ENCODE data around the gene ENPP1. TPM values are rescaled to one million over a fixed set of nuclear protein-coding genes. Genes with fewer than 3 reads are reported as not detected.

Gene ENPP1
- total RNA-seq, 1 experiment from 2014 or later = 3.1 TPM

DNA sequence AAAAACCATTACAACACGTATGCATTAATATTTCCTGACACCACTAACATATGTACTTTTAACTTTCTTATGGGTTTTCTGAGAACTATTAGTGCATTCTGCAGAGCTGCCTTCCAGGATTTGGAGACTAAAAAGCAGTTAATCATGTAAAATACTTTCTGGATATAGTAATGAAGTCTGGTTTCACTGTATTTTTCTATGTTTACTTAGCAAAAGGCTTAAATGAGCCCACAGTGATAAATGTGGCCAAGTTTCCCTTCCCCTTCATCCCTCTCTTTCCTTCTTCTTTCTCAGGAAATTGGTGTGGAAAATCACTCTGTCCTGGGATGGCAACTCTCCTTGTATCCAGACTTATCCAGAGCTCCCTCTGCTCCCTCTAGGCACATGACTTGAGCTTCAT, 29.7 kb upstream of the ENPP1 start:
- DNase-seq = no peak
- Histone ChIP-seq H3K27me3 (no peaks in the 10 kb centered on the region), H3K9me3 (no peaks in the 10 kb centered on the region), H3K4me3 (no peak overlapping the region), H3K36me3 (no peaks in the 10 kb centered on the region)

DNA sequence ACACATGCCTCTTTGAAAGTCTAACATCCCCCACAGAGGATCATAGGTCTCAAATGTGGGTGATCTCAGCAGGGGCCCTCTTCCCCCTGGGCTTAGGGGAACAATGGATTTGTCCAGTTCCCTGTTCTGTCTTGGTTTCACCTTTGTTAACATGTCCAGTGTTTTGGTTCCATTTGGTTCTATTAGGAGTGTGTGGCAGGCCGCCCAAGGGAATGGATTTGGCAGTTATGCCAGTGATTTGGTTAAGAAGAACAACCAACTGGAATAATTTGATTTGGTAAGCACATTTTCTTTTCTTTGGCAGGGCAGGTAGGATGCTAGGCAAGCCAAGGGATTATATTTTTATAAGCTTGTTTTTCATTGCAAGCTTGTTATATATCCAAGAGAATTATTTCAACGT, 28.5 kb upstream of the ENPP1 start:
- DNase-seq = peak; percentile 48
- Histone ChIP-seq H3K27me3 (no peaks in the 10 kb centered on the region), H3K9me3 (no peaks in the 10 kb centered on the region), H3K4me3 (no peak overlapping the region), H3K36me3 (no peaks in the 10 kb centered on the region)

DNA sequence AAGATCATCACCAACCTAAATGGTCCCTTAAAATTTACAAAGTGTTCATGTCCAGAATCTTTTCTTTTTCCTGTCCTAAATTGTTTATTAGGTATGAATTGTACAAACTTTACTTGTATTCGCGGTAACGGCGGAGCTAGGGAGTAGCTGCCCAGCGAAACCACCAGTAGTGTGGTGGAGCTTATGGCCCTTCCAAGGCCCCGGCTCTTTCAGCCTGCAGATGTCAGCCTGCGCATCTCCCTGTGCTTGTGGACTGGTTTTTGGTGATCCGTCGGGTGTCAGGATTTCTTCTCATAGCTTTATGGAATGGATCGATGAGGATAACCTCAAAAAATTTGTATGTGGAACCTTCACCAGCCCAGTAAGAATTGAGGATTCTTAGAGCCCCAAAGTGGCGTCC, 27.2 kb upstream of the ENPP1 start:
- no peak for DNase-seq
- no peaks in the 10 kb centered on the region for H3K36me3 ChIP-seq

DNA sequence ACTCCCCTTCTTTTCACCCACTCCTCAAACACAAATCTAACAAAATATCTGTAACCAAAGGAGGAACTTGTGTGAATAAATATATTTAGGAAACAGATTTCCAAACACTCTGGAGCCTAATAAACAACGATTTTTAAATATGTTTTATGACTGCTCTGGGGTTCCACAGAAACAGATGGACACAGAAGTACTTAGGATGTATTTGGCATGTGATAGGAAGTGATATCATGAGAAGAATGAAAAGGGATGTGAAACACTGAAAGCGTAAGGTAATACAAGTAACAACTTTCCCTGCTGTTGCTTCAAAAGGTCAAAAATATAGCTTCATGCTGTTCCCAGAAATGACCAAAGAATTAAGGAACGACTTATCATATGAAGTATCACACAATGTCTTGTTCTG, 26.1 kb upstream of the ENPP1 start:
- no peaks in the 10 kb centered on the region for H3K36me3 ChIP-seq
- DNase-seq = no peak

More for the DNA sequence above, 27.2 kb upstream of the ENPP1 start:
- H3K27me3 ChIP-seq = no peaks in the 10 kb centered on the region
- no peaks in the 10 kb centered on the region for H3K9me3 ChIP-seq
- no peak overlapping the region for H3K4me3 ChIP-seq

DNA sequence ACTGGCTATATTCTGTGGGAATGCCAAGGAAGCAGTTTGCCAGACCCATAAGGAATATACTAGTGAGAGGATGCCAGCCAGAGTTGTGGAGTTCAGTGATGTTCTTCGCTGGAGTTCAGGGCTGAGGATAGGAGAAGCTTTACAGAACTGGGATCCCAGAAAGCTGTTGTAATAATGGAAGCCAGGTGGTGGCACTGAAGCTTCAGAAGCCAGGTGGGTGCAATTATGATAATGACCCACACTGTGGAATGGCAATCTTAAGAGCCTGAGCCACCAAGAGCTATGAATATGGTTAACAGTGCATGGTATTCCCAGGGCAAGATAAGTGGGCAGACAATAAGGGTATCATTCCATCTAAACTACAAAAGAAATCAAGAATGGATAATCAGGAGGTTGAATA, 25.1 kb upstream of the ENPP1 start:
- H3K36me3 ChIP-seq = no peaks in the 10 kb centered on the region
- H3K9me3 ChIP-seq = no peaks in the 10 kb centered on the region
- no peak for DNase-seq
- H3K27me3 ChIP-seq = no peaks in the 10 kb centered on the region
- H3K4me3 ChIP-seq = no peak overlapping the region

More for the DNA sequence above, 26.1 kb upstream of the ENPP1 start:
- H3K9me3 ChIP-seq = no peaks in the 10 kb centered on the region
- no peaks in the 10 kb centered on the region for H3K27me3 ChIP-seq
- H3K4me3 ChIP-seq = no peak overlapping the region

DNA sequence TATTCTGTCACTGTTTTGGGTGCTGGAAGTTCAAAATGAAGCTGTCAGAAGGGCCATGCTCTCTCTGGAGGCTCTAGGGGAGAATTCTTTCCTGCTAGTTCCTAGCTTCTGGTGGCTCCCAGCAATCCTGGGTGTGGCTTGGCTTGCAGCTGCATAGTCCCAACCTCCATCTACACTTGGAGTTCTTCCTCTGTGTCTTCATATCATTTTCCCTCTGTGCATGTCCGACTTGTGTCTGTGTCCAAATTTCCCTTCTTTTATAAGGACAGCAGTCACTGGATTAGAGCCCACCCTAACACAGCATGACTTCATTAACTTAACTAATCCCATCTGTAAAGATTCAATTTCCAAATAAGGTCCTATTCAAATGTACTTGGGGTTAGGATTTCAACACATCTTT, 23.3 kb upstream of the ENPP1 start:
- no peak for DNase-seq
- no peaks in the 10 kb centered on the region for H3K9me3 ChIP-seq
- H3K36me3 ChIP-seq = no peaks in the 10 kb centered on the region

DNA sequence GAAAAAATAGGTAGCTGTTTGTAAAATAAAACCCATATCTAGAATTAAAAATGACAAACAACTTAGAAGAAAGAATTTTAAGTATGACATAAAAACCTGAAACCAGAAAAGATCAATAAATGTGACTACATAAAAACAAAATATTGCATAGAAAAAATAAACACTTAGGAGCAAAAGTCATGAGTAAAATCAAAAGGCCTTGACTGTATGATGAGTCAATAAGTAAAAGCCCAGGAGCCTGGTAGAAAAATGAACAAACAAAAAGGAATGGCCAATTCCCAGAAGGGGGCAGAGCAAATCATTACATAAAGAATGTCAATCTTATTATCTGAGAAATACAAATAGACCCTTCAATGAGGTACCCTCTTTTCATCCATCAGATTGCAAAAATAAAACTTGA, 20.7 kb upstream of the ENPP1 start:
- Histone ChIP-seq H3K36me3 (no peaks in the 10 kb centered on the region), H3K27me3 (no peaks in the 10 kb centered on the region), H3K4me3 (no peak overlapping the region), H3K9me3 (no peaks in the 10 kb centered on the region)
- no peak for DNase-seq

More for the DNA sequence above, 23.3 kb upstream of the ENPP1 start:
- Histone ChIP-seq H3K4me3 (no peak overlapping the region), H3K27me3 (no peaks in the 10 kb centered on the region)

DNA sequence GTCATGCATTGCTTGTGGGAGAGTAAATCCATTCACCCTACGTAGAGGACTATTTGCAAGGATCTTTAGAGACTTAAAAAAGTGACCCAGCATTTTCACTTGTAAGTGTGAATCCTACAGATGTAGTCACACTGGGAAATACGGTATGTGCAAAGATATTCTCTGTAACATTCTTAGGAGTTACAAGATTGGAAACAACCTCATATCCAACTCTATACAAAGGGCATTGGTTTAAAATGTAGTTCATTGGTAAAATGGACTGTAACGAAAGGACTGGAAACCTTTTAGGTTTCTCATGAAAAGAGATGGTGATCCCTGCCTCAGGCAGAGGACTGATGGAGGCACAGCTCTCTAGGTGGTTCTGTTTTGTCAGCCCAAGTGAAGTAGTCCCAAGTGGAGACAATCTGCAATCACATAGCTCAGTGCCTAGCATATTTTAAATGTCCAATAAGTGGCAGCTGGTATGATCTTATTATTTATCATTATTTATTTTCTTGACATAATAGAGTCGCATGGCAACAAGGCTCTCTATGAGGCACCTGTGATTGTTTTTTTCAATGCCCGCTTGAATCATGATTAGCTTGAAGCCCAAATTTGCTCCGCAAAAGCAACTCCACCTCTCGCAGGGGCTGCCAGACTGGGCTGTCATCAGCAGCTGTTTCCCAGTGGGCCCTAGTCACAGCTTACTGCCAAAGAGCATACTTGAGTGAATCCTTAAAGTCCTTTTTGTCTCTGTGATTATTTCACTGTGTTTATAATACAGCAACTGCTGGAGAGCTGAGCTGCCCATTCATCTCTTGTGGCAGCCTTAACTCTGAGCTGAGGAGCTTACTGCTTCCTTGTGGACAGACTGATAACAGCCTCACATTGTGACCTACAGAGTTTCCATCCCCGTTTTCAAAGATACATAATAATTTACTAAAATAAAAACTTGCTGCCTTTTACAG, 19.8 kb upstream of the ENPP1 start:
- peak; percentile 84 for DNase-seq
- Histone ChIP-seq H3K4me3 (no peak overlapping the region), H3K27me3 (no peaks in the 10 kb centered on the region), H3K36me3 (no peaks in the 10 kb centered on the region), H3K9me3 (no peaks in the 10 kb centered on the region)

DNA sequence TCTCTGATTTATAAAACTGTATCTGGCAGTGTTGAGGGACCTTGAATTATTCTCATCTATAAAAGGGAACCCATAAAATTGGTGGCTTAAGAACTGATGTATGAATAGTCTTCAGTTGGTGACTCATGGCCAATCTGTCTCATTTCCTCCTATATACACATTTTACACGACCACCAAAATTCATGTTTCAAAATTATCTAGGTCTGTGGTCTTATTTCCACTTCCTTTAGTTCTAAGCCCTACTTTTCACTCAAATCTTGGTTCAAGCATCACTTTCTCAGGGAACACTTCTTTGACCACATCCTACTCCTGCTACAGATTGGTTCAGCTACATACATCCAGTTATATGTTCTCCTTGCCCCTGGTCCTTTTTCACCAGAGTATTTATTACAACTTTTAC, 18.6 kb upstream of the ENPP1 start:
- Histone ChIP-seq H3K4me3 (no peak overlapping the region), H3K36me3 (no peaks in the 10 kb centered on the region), H3K9me3 (no peaks in the 10 kb centered on the region), H3K27me3 (no peaks in the 10 kb centered on the region)
- DNase-seq = no peak

DNA sequence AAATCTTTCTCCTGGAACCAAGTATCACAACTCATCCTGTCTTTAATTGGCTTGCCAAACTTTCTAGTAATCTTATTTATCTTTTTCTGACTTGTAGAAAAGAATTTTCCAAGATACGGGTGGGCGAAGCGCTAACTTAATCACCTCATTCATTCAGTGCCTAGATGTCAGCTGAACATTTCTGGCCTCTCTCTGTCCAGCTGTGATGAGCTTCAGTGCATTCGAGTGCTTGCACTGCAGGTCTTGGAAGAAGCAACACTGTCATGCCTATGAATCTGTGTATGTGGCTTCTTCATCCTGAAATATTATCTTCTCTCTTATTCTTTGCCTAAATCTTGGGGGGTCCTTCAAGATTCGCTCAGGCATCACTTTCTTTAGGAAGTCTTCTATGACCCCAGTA, 16.3 kb upstream of the ENPP1 start:
- DNase-seq = no peak
- H3K27me3 ChIP-seq = no peaks in the 10 kb centered on the region
- no peaks in the 10 kb centered on the region for H3K9me3 ChIP-seq
- no peaks in the 10 kb centered on the region for H3K36me3 ChIP-seq
- no peak overlapping the region for H3K4me3 ChIP-seq

DNA sequence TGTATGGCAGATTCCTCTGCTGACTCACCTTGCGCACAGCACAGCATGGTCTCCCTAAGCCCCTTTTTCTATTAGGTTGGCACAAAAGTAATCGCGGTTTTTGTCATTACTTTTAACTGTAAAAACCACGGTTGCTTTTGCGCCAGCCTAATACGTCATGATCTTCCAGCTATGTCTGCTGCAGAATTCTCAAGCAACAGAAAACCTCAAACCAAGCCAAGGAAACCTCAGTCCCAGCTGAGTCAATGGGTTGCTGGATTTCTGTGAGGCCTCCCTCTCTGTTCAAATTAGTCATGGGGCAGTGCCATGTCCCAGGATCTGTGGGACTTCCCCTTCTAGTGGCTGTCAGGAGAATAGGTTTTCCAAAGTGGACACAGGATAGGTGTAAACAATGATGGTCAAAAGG, 15.7 kb upstream of the ENPP1 start:
- peak; percentile 70 for DNase-seq
- no peaks in the 10 kb centered on the region for H3K36me3 ChIP-seq
- H3K9me3 ChIP-seq = no peaks in the 10 kb centered on the region
- H3K27me3 ChIP-seq = no peaks in the 10 kb centered on the region
- no peak overlapping the region for H3K4me3 ChIP-seq

DNA sequence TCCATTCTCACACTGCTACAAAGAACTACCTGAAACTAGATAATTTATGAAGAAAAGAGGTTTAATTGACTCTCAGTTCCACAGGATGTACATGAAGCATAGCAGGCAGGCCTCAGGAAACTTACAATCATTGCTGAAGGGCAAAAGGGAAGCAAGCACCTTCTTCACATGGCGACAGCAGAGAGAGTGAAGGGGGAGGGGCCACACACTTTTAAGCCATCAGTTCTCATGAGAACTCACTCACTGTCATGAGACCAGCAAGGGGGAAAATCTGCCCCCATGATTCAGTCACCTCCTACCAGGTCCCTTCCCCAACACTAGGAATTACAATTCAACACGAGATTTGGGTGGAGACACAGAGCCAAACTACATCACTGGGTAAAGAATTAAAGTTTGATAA, 12.5 kb upstream of the ENPP1 start:
- H3K27me3 ChIP-seq = no peaks in the 10 kb centered on the region
- no peak overlapping the region for H3K4me3 ChIP-seq
- H3K36me3 ChIP-seq = no peaks in the 10 kb centered on the region
- DNase-seq = no peak
- H3K9me3 ChIP-seq = no peaks in the 10 kb centered on the region; the same call in 1 of the 2 replicates

DNA sequence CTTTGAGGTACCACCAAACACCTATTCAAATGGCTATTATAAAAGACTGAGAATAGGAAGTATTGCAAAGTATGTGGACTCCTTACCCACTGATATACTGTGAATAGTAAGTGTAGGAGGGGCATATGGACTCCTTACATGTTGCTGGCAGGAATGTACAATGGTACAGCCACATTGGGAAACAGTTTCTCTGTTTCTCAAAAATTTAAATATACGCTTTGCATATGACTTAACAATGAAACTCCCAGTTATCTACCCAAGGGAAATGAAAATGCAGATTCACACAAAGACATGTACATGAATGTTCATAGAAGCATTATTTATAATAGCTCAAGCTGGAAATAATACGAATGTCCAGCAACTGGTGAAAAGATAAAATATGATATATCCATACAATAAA, 5.5 kb upstream of the ENPP1 start:
- no peaks in the 10 kb centered on the region for H3K27me3 ChIP-seq
- no peak for DNase-seq
- H3K9me3 ChIP-seq = no peaks in the 10 kb centered on the region; the same call in 1 of the 2 replicates
- no peaks in the 10 kb centered on the region for H3K36me3 ChIP-seq
- H3K4me3 ChIP-seq = no peak overlapping the region

DNA sequence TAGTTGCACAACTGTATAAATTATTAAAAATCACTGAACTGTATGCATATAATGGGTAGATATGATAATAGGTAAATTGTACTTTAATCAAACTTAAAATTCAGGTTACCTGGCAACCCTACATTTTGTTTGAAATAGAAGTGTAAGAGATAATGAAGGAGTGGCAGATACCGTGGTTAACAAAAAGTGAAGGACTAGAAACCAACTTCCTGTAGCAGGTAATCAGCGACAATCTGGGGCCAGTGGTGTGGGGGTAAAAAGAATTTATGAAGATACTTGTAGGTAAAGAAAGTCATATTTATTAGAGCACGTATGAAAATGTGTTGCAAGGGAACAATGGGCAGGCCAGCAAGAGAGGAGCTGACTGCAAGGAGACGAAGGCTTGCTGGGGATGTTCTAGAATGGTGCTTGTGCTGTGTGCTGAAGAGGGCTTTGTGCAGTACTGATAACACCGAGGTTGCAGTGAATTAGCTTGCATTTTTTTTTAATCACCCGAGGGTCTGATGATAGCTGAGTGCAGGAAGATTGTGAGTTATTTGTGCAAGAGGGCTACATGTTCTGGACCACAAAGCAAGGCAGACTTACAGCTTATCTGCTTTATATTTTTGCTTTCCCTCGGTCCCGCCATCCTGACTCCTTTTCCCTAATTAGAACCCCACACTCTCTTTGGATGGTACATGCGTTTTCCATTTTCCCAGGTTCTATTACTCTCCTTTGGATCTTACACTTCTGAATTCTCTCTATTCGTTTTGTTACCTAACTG, 4.6 kb upstream of the ENPP1 start:
- H3K36me3 ChIP-seq = no peaks in the 10 kb centered on the region
- DNase-seq = no peak
- H3K9me3 ChIP-seq = no peaks in the 10 kb centered on the region; the same call in 1 of the 2 replicates
- H3K27me3 ChIP-seq = no peaks in the 10 kb centered on the region
- H3K4me3 ChIP-seq = no peak overlapping the region

DNA sequence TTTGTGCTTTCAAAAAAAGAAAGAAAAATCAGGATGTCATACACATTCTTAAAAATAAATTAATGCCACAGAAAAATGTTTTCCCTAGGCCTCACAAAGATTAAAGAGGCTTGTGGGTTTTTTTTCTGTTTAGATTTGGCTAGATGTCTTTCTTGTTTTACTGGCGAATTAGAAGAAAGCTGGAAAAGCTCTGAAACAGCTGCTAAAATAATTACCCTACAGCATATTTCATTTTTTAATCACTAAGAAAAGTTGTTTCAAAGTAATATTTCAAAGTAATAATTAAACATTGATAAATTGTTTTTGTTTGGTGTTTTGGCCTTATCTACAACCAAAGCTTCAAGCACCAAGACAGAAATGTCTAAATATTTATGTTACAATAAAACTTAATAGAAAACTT, 3.7 kb upstream of the ENPP1 start:
- H3K4me3 ChIP-seq = no peak overlapping the region
- H3K9me3 ChIP-seq = no peaks in the 10 kb centered on the region; the same call in 1 of the 2 replicates
- H3K27me3 ChIP-seq = no peaks in the 10 kb centered on the region
- DNase-seq = no peak
- H3K36me3 ChIP-seq = no peaks in the 10 kb centered on the region

DNA sequence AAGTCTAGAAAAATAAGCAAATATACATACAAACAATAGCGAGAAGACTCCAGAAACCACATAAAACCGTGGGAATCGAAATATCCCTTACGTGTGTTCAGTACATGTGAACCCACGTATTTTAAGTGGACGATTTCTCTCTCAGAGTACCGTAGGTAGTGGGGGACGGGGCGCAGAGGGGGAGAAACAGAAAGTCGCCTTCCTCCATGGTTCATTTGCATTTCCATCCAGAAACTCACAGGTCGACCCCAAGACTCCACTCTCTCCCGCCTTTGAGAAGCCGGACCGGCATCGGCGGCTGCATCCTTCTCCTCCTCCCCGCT, 538 bp upstream of the ENPP1 start:
- no peaks in the 10 kb centered on the region for H3K36me3 ChIP-seq
- DNase-seq = no peak
- H3K27me3 ChIP-seq = no peaks in the 10 kb centered on the region
- peak overlapping the region; percentile 62 for H3K4me3 ChIP-seq
- no peaks in the 10 kb centered on the region for H3K9me3 ChIP-seq

DNA sequence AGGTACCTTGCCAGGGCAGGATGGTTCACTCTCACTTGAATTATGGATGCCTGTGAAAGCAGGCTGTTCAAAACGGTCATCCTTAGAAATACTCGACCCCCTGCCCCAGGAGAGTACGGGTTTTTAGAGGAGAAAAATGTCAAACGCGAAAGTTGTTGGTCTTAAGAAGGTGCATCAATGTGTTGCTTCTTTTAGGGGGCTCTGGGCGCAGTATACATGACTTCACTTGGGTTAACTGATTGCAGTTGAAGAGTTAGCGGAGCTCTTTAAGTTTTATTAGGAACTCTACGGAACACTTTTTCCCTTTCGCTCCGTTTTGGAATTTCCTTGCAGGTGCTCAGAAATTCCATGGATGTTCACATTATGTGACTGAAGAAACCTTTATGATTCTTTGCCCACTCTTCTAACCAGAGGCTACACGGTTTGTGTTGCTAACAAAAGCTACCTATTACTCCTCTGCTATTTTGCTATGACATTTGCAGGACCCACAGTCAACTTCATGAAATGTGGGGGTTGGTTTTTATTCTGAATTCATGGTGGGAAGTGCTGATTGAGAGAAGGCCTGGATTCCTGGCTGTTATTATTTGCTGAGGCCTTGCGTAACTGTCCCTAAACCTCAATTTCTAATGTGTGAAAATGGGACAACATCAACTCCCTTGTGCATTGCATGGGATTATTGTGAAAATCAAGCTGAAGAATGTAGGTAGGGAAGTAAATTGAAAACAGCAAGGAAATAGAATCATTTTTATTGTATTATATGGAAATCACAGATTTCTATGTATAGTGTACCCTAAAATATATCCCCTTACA, 845 bp downstream of the ENPP1 start:
- peak overlapping the region; percentile 57 for H3K4me3 ChIP-seq
- H3K27me3 ChIP-seq = no peaks in the 10 kb centered on the region
- H3K9me3 ChIP-seq = no peaks in the 10 kb centered on the region
- no peaks in the 10 kb centered on the region for H3K36me3 ChIP-seq
- no peak for DNase-seq
